Measurements from ENCODE around the gene COX5A. TPM values are rescaled to one million over a fixed set of nuclear protein-coding genes. Genes with fewer than 3 reads are reported as not detected.

Gene COX5A
- total RNA-seq, 1 donor from 2014 or later: 96.6 TPM

DNA sequence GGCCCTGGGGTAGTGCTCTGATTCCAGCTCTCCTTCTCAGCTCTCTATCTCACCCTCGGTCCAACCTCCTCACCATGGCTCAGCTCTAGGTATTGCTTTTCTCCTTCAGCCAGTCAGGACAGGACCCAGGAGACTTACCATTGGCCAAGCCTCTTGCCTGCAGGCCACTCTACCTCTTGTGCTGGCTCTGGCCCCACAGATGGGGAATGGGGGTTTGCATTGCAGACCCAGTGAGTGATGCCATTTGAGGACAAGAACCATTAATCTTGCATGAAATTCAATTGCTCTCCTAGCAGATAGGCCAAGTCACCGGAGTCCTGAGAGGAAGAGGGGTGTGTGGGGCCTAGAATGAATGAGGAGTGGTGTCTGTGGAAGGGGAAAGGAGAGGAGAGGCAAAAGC is 24.8 kb upstream of the COX5A start:
- Histone ChIP-seq H3K9me3 (ENCODE audit: control insufficient read depth in 3 of 3, low read length in 3 of 3) (no peaks in the 10 kb centered on the region), H3K36me3 (ENCODE audit: control insufficient read depth in 3 of 3, insufficient read depth in 3 of 3, low read length in 3 of 3) (no peaks in the 10 kb centered on the region), H3K27me3 (ENCODE audit: control insufficient read depth in 3 of 3, insufficient read depth in 3 of 3, low read length in 3 of 3) (peaks cover 15 to 18% (median 16%) of the 10 kb centered on the region in 3 donors)

DNA sequence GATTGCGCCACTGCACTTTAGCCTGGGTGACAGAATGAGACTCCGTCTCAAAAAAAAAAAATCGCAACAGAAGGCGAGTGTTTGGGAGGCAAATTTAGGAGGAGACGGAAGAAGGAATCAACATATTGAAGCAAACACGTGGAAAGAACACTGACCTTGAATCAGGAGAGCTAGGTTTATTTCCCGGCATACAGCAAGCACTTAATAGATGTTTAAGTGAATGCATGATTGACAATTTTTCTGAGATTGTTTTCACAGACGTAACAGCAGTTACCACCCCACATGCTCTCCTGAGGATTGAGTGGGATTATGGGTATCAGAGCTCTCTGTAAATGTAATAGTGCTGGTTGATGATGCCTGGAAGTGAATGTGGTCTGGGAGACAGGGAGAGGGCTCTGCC is 24.3 kb upstream of the COX5A start:
- Histone ChIP-seq H3K4me1 (ENCODE audit: control insufficient read depth in 3 of 3, insufficient read depth in 3 of 3, low read length in 3 of 3) (peaks cover 17 to 20% (median 18%) of the 10 kb centered on the region in 3 donors), H3K9ac (ENCODE audit: low read depth in 1 of 3, low read length in 3 of 3) (no peak overlapping the region), H3K27ac (ENCODE audit: low read depth, low read length) (no peak overlapping the region), H3K9me3 (ENCODE audit: control insufficient read depth in 3 of 3, low read length in 3 of 3) (no peaks in the 10 kb centered on the region), H3K4me3 (ENCODE audit: low read length in 3 of 3) (no peak overlapping the region), H3K36me3 (ENCODE audit: control insufficient read depth in 3 of 3, insufficient read depth in 3 of 3, low read length in 3 of 3) (no peaks in the 10 kb centered on the region), H3K27me3 (ENCODE audit: control insufficient read depth in 3 of 3, insufficient read depth in 3 of 3, low read length in 3 of 3) (peaks cover 20 to 22% (median 21%) of the 10 kb centered on the region in 3 donors)

More for the DNA sequence above, 24.8 kb upstream of the COX5A start:
- H3K4me3 ChIP-seq (ENCODE audit: low read length in 3 of 3): no peak overlapping the region
- no peak overlapping the region for H3K27ac ChIP-seq (ENCODE audit: low read depth, low read length)
- H3K4me1 ChIP-seq (ENCODE audit: control insufficient read depth in 3 of 3, insufficient read depth in 3 of 3, low read length in 3 of 3): peaks cover 12 to 17% (median 13%) of the 10 kb centered on the region in 3 donors
- H3K9ac ChIP-seq (ENCODE audit: low read depth in 1 of 3, low read length in 3 of 3): no peak overlapping the region

DNA sequence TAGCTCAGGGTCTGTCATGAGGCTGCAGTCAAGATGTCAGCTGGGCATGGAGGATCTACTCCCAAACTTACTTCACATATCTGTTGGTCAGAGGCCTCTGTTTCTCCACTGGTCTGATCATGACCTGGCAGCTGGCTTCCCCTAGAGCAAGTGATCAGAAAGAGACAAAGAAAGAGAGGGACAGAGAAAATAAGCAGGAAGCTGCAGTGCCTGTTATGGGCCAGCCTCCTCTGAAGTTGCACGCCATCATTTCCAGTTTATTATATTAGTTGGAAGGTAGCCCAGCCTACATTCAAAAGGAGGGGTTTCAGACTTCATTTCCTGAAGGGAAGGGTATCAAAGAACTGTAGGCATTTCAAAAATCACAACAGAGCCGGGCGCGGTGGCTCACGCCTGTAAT is 23.7 kb upstream of the COX5A start:
- Histone ChIP-seq H3K9ac (ENCODE audit: low read depth in 1 of 3, low read length in 3 of 3) (no peak overlapping the region), H3K27me3 (ENCODE audit: control insufficient read depth in 3 of 3, insufficient read depth in 3 of 3, low read length in 3 of 3) (peaks cover 21 to 26% (median 23%) of the 10 kb centered on the region in 3 donors), H3K4me3 (ENCODE audit: low read length in 3 of 3) (no peak overlapping the region), H3K27ac (ENCODE audit: low read depth, low read length) (no peak overlapping the region), H3K4me1 (ENCODE audit: control insufficient read depth in 3 of 3, insufficient read depth in 3 of 3, low read length in 3 of 3) (peaks cover 20 to 22% (median 20%) of the 10 kb centered on the region in 3 donors), H3K9me3 (ENCODE audit: control insufficient read depth in 3 of 3, low read length in 3 of 3) (no peaks in the 10 kb centered on the region), H3K36me3 (ENCODE audit: control insufficient read depth in 3 of 3, insufficient read depth in 3 of 3, low read length in 3 of 3) (no peaks in the 10 kb centered on the region)

DNA sequence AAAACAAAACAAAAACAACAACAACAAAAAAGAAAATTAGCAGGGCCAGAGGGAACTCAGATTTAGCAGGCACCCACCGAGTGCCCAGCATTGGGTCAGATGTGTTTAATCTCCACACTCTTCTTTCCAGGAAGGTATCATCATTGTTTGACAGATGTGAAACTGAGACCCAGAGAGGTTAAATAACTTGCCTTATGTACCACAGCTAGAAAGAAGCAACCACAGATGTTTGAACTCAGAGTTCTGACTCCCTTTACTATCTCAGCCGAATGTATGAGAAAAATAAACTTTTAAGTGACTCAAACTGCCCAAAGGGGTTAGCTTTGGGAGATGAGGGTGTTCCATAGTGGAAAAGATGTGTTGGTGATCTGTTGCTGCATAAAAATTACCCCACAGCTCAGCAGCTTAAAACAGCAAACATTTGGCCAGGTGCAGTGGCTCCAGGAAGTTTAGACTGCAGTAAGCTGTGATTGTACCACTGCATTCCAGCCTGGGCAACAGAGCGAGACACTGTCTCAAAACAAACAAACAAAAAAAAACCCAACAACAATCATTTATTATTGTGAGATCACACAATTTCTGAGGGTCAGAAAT is 23.2 kb upstream of the COX5A start:
- Histone ChIP-seq H3K36me3 (ENCODE audit: control insufficient read depth in 3 of 3, insufficient read depth in 3 of 3, low read length in 3 of 3) (no peaks in the 10 kb centered on the region), H3K27ac (ENCODE audit: low read depth, low read length) (no peak overlapping the region), H3K9me3 (ENCODE audit: control insufficient read depth in 3 of 3, low read length in 3 of 3) (no peaks in the 10 kb centered on the region), H3K4me3 (ENCODE audit: low read length in 3 of 3) (no peak overlapping the region), H3K27me3 (ENCODE audit: control insufficient read depth in 3 of 3, insufficient read depth in 3 of 3, low read length in 3 of 3) (peaks cover 21 to 28% (median 23%) of the 10 kb centered on the region in 3 donors), H3K4me1 (ENCODE audit: control insufficient read depth in 3 of 3, insufficient read depth in 3 of 3, low read length in 3 of 3) (peaks cover 22 to 27% (median 23%) of the 10 kb centered on the region in 3 donors), H3K9ac (ENCODE audit: low read depth in 1 of 3, low read length in 3 of 3) (no peak overlapping the region)

DNA sequence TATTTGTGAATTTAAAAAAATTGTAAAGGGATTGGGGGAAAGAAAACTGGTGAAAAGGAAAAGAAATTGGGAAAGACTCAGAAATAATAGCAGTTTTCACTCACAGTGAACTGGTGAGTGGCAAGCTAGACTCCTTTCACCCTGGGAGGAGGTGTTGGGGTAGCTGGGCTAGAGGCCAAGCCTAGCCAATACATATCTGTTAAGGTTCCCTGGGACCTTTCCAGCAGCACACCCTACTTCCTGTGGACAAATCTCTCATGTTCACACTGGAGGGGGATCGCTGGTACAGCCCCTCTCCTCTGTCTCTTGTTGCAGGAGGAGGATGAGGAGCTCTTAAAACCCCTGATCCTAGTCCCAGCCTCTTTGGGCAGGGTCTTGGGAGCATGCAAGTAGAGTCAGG is 22.4 kb upstream of the COX5A start:
- Histone ChIP-seq H3K4me1 (ENCODE audit: control insufficient read depth in 3 of 3, insufficient read depth in 3 of 3, low read length in 3 of 3) (peaks cover 28 to 34% (median 31%) of the 10 kb centered on the region in 3 donors), H3K9ac (ENCODE audit: low read depth in 1 of 3, low read length in 3 of 3) (no peak overlapping the region), H3K27me3 (ENCODE audit: control insufficient read depth in 3 of 3, insufficient read depth in 3 of 3, low read length in 3 of 3) (peaks cover 26 to 36% (median 30%) of the 10 kb centered on the region in 3 donors), H3K9me3 (ENCODE audit: control insufficient read depth in 3 of 3, low read length in 3 of 3) (no peaks in the 10 kb centered on the region), H3K27ac (ENCODE audit: low read depth, low read length) (no peak overlapping the region), H3K4me3 (ENCODE audit: low read length in 3 of 3) (no peak overlapping the region), H3K36me3 (ENCODE audit: control insufficient read depth in 3 of 3, insufficient read depth in 3 of 3, low read length in 3 of 3) (no peaks in the 10 kb centered on the region)

DNA sequence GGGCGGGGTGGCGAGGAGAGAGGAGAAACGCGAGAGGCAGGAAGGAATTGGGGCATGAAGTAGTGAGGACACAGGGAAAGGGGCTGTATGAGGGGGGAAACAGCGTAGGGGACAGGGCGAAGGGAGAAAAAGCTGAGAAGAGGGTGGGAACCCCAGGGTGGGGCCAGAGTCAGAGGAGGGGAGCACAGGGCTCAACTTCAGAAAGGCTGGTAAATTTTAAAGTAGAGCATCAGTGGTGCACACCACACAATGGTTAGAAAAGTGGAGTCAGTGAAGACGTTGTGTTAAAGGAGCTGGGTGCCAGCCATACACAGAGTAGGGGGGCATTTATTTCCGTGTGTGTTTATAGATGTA is 21.7 kb upstream of the COX5A start:
- peaks cover 29 to 33% (median 32%) of the 10 kb centered on the region in 3 donors for H3K4me1 ChIP-seq (ENCODE audit: control insufficient read depth in 3 of 3, insufficient read depth in 3 of 3, low read length in 3 of 3)
- no peaks in the 10 kb centered on the region for H3K36me3 ChIP-seq (ENCODE audit: control insufficient read depth in 3 of 3, insufficient read depth in 3 of 3, low read length in 3 of 3)
- peaks cover 31 to 43% (median 37%) of the 10 kb centered on the region in 3 donors for H3K27me3 ChIP-seq (ENCODE audit: control insufficient read depth in 3 of 3, insufficient read depth in 3 of 3, low read length in 3 of 3)
- no peak overlapping the region for H3K9ac ChIP-seq (ENCODE audit: low read depth in 1 of 3, low read length in 3 of 3)
- H3K9me3 ChIP-seq (ENCODE audit: control insufficient read depth in 3 of 3, low read length in 3 of 3): no peaks in the 10 kb centered on the region
- no peak overlapping the region for H3K27ac ChIP-seq (ENCODE audit: low read depth, low read length)
- H3K4me3 ChIP-seq (ENCODE audit: low read length in 3 of 3): no peak overlapping the region

DNA sequence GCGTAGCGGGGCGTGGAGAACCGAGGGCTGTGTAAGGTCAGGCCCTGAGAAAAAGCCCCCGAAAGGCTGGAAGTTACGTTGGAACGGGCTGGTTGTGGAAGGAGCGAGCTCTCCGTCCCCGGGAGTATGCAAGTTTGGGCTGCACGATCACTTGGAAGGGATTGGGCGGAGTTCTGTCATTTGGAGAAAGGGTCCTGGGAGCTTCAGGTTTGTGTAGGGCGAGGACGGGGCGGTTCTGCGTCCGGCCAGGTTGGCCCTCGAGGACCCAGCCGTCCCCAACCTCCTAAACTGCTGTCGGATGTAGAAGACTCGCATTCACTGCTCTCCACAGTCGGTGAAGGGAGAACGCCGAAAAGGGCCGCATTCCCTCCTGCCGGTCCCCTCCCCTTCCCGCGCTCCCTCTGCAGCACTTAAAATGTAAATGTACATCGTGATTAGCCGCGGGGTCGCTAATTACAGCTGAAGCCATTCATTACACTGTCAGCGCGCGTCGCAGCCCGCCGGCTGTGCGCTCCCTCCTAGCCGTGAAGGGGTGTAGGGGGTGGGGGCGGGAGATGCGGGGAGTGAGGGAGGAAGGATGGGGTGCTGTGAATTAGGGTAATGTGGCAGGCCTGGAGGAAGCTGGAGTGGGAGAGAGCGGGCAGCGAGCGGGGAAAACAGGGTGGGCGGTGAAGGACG is 21.2 kb upstream of the COX5A start:
- H3K9ac ChIP-seq (ENCODE audit: low read depth in 1 of 3, low read length in 3 of 3): peak overlapping the region; percentile 42 to 74 (median 43)
- peaks cover 31 to 45% (median 42%) of the 10 kb centered on the region in 3 donors for H3K27me3 ChIP-seq (ENCODE audit: control insufficient read depth in 3 of 3, insufficient read depth in 3 of 3, low read length in 3 of 3)
- H3K4me1 ChIP-seq (ENCODE audit: control insufficient read depth in 3 of 3, insufficient read depth in 3 of 3, low read length in 3 of 3): peaks cover 29 to 36% (median 31%) of the 10 kb centered on the region in 3 donors
- peak overlapping the region; percentile 48 to 73 (median 56) for H3K4me3 ChIP-seq (ENCODE audit: low read length in 3 of 3)
- H3K36me3 ChIP-seq (ENCODE audit: control insufficient read depth in 3 of 3, insufficient read depth in 3 of 3, low read length in 3 of 3): no peaks in the 10 kb centered on the region
- H3K27ac ChIP-seq (ENCODE audit: low read depth, low read length): no peak overlapping the region
- no peaks in the 10 kb centered on the region for H3K9me3 ChIP-seq (ENCODE audit: control insufficient read depth in 3 of 3, low read length in 3 of 3)

DNA sequence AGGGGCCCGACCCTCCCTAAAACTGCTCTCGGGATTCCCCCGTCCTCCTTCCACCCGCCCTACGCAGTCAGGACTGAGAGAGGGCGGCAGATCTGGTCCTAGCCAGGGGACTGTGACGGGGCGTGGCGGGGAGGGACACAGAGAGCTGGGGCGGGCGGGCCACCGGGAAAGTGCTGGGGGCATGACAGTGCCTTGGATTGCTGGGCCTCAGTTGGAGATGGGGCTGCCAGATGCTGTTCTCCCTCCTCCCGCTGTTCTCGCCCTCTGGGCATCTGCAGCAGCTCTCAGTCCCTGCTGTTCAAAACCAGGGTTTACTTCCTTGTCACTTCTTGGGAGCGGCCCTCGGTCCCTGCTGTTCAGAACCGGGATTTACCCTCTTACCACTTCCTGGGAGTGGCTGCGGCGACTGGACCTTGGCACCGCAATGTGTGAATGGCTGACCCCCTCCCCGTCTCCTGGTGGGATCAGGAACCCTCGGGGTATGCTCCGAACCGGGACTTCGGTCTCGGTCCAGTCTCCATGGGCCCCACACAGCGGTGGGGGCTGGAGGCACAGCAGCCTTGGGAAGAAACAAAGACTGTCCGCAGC is 20.5 kb upstream of the COX5A start:
- Histone ChIP-seq H3K27ac (ENCODE audit: low read depth, low read length) (no peak overlapping the region), H3K4me1 (ENCODE audit: control insufficient read depth in 3 of 3, insufficient read depth in 3 of 3, low read length in 3 of 3) (peaks cover 29 to 36% (median 31%) of the 10 kb centered on the region in 3 donors), H3K9me3 (ENCODE audit: control insufficient read depth in 3 of 3, low read length in 3 of 3) (no peaks in the 10 kb centered on the region), H3K9ac (ENCODE audit: low read depth in 1 of 3, low read length in 3 of 3) (peak overlapping the region; percentile 42 to 74 (median 43)), H3K27me3 (ENCODE audit: control insufficient read depth in 3 of 3, insufficient read depth in 3 of 3, low read length in 3 of 3) (peaks cover 31 to 45% (median 43%) of the 10 kb centered on the region in 3 donors), H3K4me3 (ENCODE audit: low read length in 3 of 3) (peak overlapping the region; percentile 48 to 73 (median 56)), H3K36me3 (ENCODE audit: control insufficient read depth in 3 of 3, insufficient read depth in 3 of 3, low read length in 3 of 3) (no peaks in the 10 kb centered on the region)

DNA sequence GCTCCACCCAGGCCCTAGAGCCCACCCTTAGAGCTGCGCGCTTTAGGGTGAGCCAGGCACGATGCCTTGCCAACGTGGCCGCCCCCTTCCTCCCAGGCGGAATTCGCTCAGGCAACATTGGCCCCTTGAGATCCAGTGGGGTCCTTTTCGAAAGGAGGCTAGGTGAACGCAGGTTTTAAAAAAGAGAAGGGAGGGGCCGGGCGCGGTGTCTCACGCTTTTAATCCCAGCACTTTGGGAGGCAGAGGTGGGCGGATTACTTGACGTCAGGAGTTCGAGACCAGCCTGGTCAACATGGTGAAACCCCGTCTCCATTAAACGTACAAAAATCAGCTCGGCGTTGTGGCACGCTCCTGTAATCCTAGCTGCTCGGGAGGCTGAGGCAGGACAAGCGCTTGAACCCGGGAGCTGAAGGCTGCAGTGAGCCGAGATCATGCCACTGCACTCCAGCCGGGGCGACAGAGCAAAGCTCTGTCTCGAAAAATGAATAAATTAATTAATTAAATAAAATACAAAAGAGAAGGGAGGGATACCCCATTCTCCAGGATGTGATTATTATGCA is 19.7 kb upstream of the COX5A start:
- Histone ChIP-seq H3K4me3 (ENCODE audit: low read length in 3 of 3) (peak overlapping the region; percentile 72 to 74 (median 74)), H3K36me3 (ENCODE audit: control insufficient read depth in 3 of 3, insufficient read depth in 3 of 3, low read length in 3 of 3) (no peaks in the 10 kb centered on the region), H3K27me3 (ENCODE audit: control insufficient read depth in 3 of 3, insufficient read depth in 3 of 3, low read length in 3 of 3) (peaks cover 31 to 45% (median 43%) of the 10 kb centered on the region in 3 donors), H3K4me1 (ENCODE audit: control insufficient read depth in 3 of 3, insufficient read depth in 3 of 3, low read length in 3 of 3) (peaks cover 29 to 36% (median 31%) of the 10 kb centered on the region in 3 donors), H3K9ac (ENCODE audit: low read depth in 1 of 3, low read length in 3 of 3) (peak overlapping the region; percentile 43 to 72 (median 69)), H3K9me3 (ENCODE audit: control insufficient read depth in 3 of 3, low read length in 3 of 3) (no peaks in the 10 kb centered on the region), H3K27ac (ENCODE audit: low read depth, low read length) (no peak overlapping the region)
